GM13977 (cell line): ENCODE results near the gene ACTL7A.
"Not testable (repeated sequence)": the region's sequence is repeated elsewhere in the genome, so short reads cannot be mapped to it uniquely, and the experiment has no call there.

Experiments
- DNase-seq: peaks from one replicate; pipeline ENCODE4 v3.0.0; 2012; ENCODE audit warnings: low spot score
- CTCF ChIP-seq: IDR thresholded peaks from 2 replicates; pipeline ENCODE4 v1.5.1; 2012; ENCODE audit warnings: mild to moderate bottlenecking, control low read depth; ENCODE audit not compliant: insufficient read depth; ENCODE audit errors: extremely low read depth, missing control alignments
- in situ Hi-C: fragments of 300-500 bp; cut with MboI; formaldehyde crosslinking; loops from one replicate; pipeline ENCODE4 v1.12.0; 2022; ENCODE audit warnings: low sequenced_read_pairs, low pct_unique_long_range_greater_than_20kb, mixed read lengths, inconsistent platforms; ENCODE audit not compliant: unreplicated experiment

ACTL7A gene

GRCh38 chr9:108836781-108837180, 25.3 kb upstream of the ACTL7A start:
- in situ Hi-C loops = no loop called here
- DNase-seq = no peak
- no peak for TF ChIP-seq CTCF

- no peak for TF ChIP-seq CTCF
- no peak for DNase-seq
- in situ Hi-C loops = no loop called here
Measured at GRCh38 chr9:108837530-108837929, 24.5 kb upstream of the ACTL7A start.

GRCh38 chr9:108838017-108838416, 24.0 kb upstream of the ACTL7A start:
- no peak for TF ChIP-seq CTCF
- in situ Hi-C loops = no loop called here
- DNase-seq = no peak

- DNase-seq, in situ Hi-C loops: not testable (repeated sequence)
Measured at GRCh38 chr9:108839561-108839960, 22.5 kb upstream of the ACTL7A start.

- no peak for DNase-seq
- TF ChIP-seq CTCF = no peak
- in situ Hi-C loops = no loop called here
Measured at GRCh38 chr9:108842610-108843295, 19.3 kb upstream of the ACTL7A start.

GRCh38 chr9:108844391-108844790, 17.7 kb upstream of the ACTL7A start:
- DNase-seq = no peak
- in situ Hi-C loops = no loop called here
- TF ChIP-seq CTCF = no peak

GRCh38 chr9:108844856-108845255, 17.2 kb upstream of the ACTL7A start:
- no peak for DNase-seq
- in situ Hi-C loops = no loop called here
- TF ChIP-seq CTCF = no peak
